PC-3 (cell line): ENCODE results near the gene RNF128. TPM values are rescaled to one million over a fixed set of nuclear protein-coding genes. Genes with fewer than 3 reads are reported as not detected.

Source experiments
- ATAC-seq: fragments of 200-7000 bp; cut with Tn5 transposase; 2 replicates; pipeline ENCODE4 v1.9.1; 2020; ENCODE audit warnings: mild to moderate bottlenecking, moderate library complexity
- BruUV-seq: library from RNA; stranded (reverse); fragments of 400-500 nt; replicated peaks from 2 replicates; lab custom pipeline; 2021; lab: Mats Ljungman, UMichigan
- CTCF ChIA-PET: fragments of 300-600 bp; sonication (Branson Sonifier 250); formaldehyde crosslinking; loops from one replicate; lab custom pipeline; 2022; ENCODE audit warnings: antibody characterized with exemption; lab: Charles Lee
- POLR2A ChIA-PET: fragments of 300-600 bp; sonication (Branson Sonifier 250); formaldehyde crosslinking; loops from one replicate; lab custom pipeline; 2022; ENCODE audit warnings: antibody characterized with exemption; ENCODE audit not compliant: unreplicated experiment; lab: Charles Lee
- DNase-seq: peaks from one replicate; pipeline ENCODE4 v3.0.0-alpha.2; 2015
- H2AFZ ChIP-seq: fragments of 300-600 bp; sonication (generic); 2 replicates; pipeline ENCODE4 v1.6.0; 2016; ENCODE audit warnings: antibody characterized with exemption, low read length
- H3F3A ChIP-seq: fragments of 300-600 bp; sonication (generic); one replicate; pipeline ENCODE4 v1.6.0; 2017; ENCODE audit warnings: antibody characterized with exemption, low read length, control low read depth, mild to moderate bottlenecking; ENCODE audit not compliant: unreplicated experiment
- H3K27ac ChIP-seq: fragments of 300-600 bp; sonication (generic); 2 replicates; pipeline ENCODE4 v1.5.1; 2016; ENCODE audit warnings: mild to moderate bottlenecking, low read length
- H3K27me3 ChIP-seq: fragments of 300-600 bp; sonication (generic); 2 replicates; pipeline ENCODE4 v1.6.1; 2016; ENCODE audit warnings: low read length, mixed read lengths
- H3K36me3 ChIP-seq: fragments of 300-600 bp; sonication (generic); 2 replicates; pipeline ENCODE4 v1.6.1; 2016; ENCODE audit warnings: low read depth, mixed run types, low read length, mixed read lengths
- H3K4me1 ChIP-seq: fragments of 300-600 bp; sonication (generic); 2 replicates; pipeline ENCODE4 v1.5.1; 2016; ENCODE audit warnings: low read length; ENCODE audit not compliant: insufficient read depth
- H3K4me2 ChIP-seq: fragments of 300-600 bp; sonication (generic); 2 replicates; pipeline ENCODE4 v1.6.0; 2016; ENCODE audit warnings: low read length
- H3K4me3 ChIP-seq: fragments of 300-600 bp; sonication (generic); 2 replicates; pipeline ENCODE4 v1.5.1; 2016; ENCODE audit warnings: mild to moderate bottlenecking, low read length, mixed read lengths
- H3K79me2 ChIP-seq: fragments of 300-600 bp; sonication (generic); 2 replicates; pipeline ENCODE4 v1.6.1; 2017; ENCODE audit warnings: low read length, mixed read lengths
- H3K9ac ChIP-seq: fragments of 300-600 bp; sonication (generic); 2 replicates; pipeline ENCODE4 v1.6.0; 2016; ENCODE audit warnings: mild to moderate bottlenecking, low read length
- H3K9me2 ChIP-seq: fragments of 300-600 bp; sonication (generic); replicated peaks from 2 replicates; pipeline ENCODE4 v1.6.1; 2016; ENCODE audit warnings: mixed run types, low read length, mixed read lengths
- H3K9me3 ChIP-seq: fragments of 300-600 bp; sonication (generic); 2 replicates; pipeline ENCODE4 v1.6.1; 2016; ENCODE audit warnings: low read length, mixed read lengths
- H4K20me1 ChIP-seq: fragments of 300-600 bp; sonication (generic); 2 replicates; pipeline ENCODE4 v1.6.1; 2016; ENCODE audit warnings: low read length, mixed read lengths
- CTCF ChIP-seq: fragments of 300-600 bp; sonication (generic); conservative IDR thresholded peaks from 2 replicates; pipeline ENCODE4 v1.5.1; 2017; ENCODE audit warnings: antibody characterized with exemption, low read depth, mild to moderate bottlenecking, low read length
- EZH2 ChIP-seq: fragments of 300-600 bp; sonication (generic); IDR thresholded peaks from one replicate; pipeline ENCODE4 v1.6.1; 2017; ENCODE audit warnings: antibody characterized with exemption, mild to moderate bottlenecking, low read length; ENCODE audit not compliant: unreplicated experiment
- EZH2phosphoT487 ChIP-seq: fragments of 300-600 bp; sonication (generic); IDR thresholded peaks from 2 replicates; pipeline ENCODE4 v1.6.1; 2018; ENCODE audit warnings: mild to moderate bottlenecking, antibody characterized with exemption, low read length, borderline replicate concordance
- intact Hi-C: fragments of 100-400 bp; cut with micrococcal nuclease; formaldehyde crosslinking; loops from 2 replicates; pipeline ENCODE4 v1.9.0; 2023
- total RNA-seq: library from RNA; depleted of rRNA; stranded (reverse); fragments of >200 nt; gene quantifications from 2 replicates; pipeline ENCODE4 v1.2.3, GENCODE V29; 2014

RNF128 gene
- total RNA-seq, 1 experiment from 2014 or later = not detected

DNA sequence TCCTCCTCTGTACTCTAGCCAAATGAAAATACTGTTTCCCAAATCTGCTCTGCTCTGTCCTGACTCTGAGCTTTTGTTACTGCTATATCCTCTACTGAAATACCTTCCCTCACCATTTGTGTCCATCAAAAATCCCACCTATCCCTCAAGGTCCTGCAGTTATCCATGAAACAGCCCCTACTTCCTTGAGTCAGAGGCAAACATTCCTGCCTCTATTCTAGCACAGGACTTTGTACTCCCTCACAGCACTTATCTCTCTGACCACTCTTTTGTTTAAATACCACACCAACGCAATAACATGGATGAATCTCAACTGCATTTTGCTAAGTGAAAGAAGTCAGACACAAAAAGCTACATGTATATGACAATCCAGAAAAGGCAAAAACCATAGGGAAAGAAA lies 10.5 kb upstream of the RNF128 start:
- POLR2A ChIA-PET = no interaction called here
- Histone ChIP-seq H3K9ac (no peak overlapping the region), H3K9me2 (no peaks in the 10 kb centered on the region), H3K4me2 (no peak overlapping the region), H3K4me3 (no peak overlapping the region), H3K4me1 (no peaks in the 10 kb centered on the region), H3K79me2 (no peaks in the 10 kb centered on the region), H3K27ac (no peak overlapping the region), H3K36me3 (no peaks in the 10 kb centered on the region), H3K27me3 (peaks cover 23% of the 10 kb centered on the region), H3F3A (no peaks in the 10 kb centered on the region), H3K9me3 (no peaks in the 10 kb centered on the region), H4K20me1 (no peaks in the 10 kb centered on the region), H2AFZ (no peak overlapping the region)
- no TSS peak for BruUV-seq
- no peak for ATAC-seq
- no peak for TF ChIP-seq EZH2phosphoT487
- TF ChIP-seq EZH2 = no peak
- TF ChIP-seq CTCF = no peak
- intact Hi-C loops = no loop called here
- CTCF ChIA-PET = no interaction called here
- no peak for DNase-seq

GRCh38 chrX:106716463-106716862 lies 10.0 kb upstream of the RNF128 start:
- Histone ChIP-seq H3K4me1 (no peaks in the 10 kb centered on the region), H4K20me1 (no peaks in the 10 kb centered on the region), H3K4me3 (no peak overlapping the region), H3K79me2 (no peaks in the 10 kb centered on the region), H3K9me3 (no peaks in the 10 kb centered on the region), H2AFZ (no peak overlapping the region), H3K9me2 (no peaks in the 10 kb centered on the region), H3F3A (no peaks in the 10 kb centered on the region), H3K9ac (no peak overlapping the region), H3K27ac (no peak overlapping the region), H3K36me3 (no peaks in the 10 kb centered on the region), H3K4me2 (no peak overlapping the region), H3K27me3 (peaks cover 23% of the 10 kb centered on the region)
- ChIA-PET CTCF (no interaction called here), POLR2A (no interaction called here)
- intact Hi-C loops = no loop called here
- BruUV-seq = no TSS peak
- DNase-seq = no peak
- no peak for TF ChIP-seq EZH2
- no peak for TF ChIP-seq CTCF
- TF ChIP-seq EZH2phosphoT487 = no peak
- ATAC-seq = no peak

- TF ChIP-seq EZH2phosphoT487 (no peak), CTCF (no peak), EZH2 (no peak)
- ChIA-PET POLR2A (no interaction called here), CTCF (no interaction called here)
- peaks cover 31% of the 10 kb centered on the region for H3K27me3 ChIP-seq
- no peaks in the 10 kb centered on the region for H3F3A ChIP-seq
- H3K4me1 ChIP-seq = no peaks in the 10 kb centered on the region
- no peak overlapping the region for H3K9ac ChIP-seq
- no peak overlapping the region for H3K4me3 ChIP-seq
- no peak for ATAC-seq
- no peaks in the 10 kb centered on the region for H3K9me3 ChIP-seq
- H3K27ac ChIP-seq = no peak overlapping the region
- intact Hi-C loops = no loop called here
- no peak overlapping the region for H3K4me2 ChIP-seq
- DNase-seq = no peak
- no TSS peak for BruUV-seq
- H3K36me3 ChIP-seq = no peaks in the 10 kb centered on the region
- no peaks in the 10 kb centered on the region for H3K9me2 ChIP-seq
- H2AFZ ChIP-seq = no peak overlapping the region
- H4K20me1 ChIP-seq = no peaks in the 10 kb centered on the region
- H3K79me2 ChIP-seq = no peaks in the 10 kb centered on the region
Observed at GRCh38 chrX:106718709-106719108, 7.8 kb upstream of the RNF128 start.
